Stimulated activated naive CD4-positive, alpha-beta T cell treated with Interleukin-2 at 50 U/mL for 16 hours (primary cell): ENCODE measurements around the gene DIAPH2.

ENCODE experiments used
- DNase-seq: peaks from one replicate; lab custom pipeline; 2025; lab: John Stamatoyannopoulos, UW

DIAPH2 gene

GRCh38 chrX:97587171-97587570 is 902.5 kb downstream of the DIAPH2 start:
- DNase-seq = no peak

GRCh38 chrX:97594646-97595224 is 910.1 kb downstream of the DIAPH2 start:
- DNase-seq = no peak

GRCh38 chrX:97597954-97598353 is 913.3 kb downstream of the DIAPH2 start:
- DNase-seq = no peak

GRCh38 chrX:97602465-97603258 is 918.0 kb downstream of the DIAPH2 start:
- no peak for DNase-seq

GRCh38 chrX:97605271-97605670 is 920.6 kb downstream of the DIAPH2 start:
- no peak for DNase-seq

GRCh38 chrX:97609357-97609756 is 924.7 kb downstream of the DIAPH2 start:
- DNase-seq = no peak

GRCh38 chrX:97609938-97610337 is 925.3 kb downstream of the DIAPH2 start:
- no peak for DNase-seq

GRCh38 chrX:97616883-97617530 is 932.4 kb downstream of the DIAPH2 start:
- DNase-seq = no peak

GRCh38 chrX:97619499-97619898 is 934.9 kb downstream of the DIAPH2 start:
- DNase-seq = no peak

GRCh38 chrX:97622111-97622510 is 937.5 kb downstream of the DIAPH2 start:
- DNase-seq = no peak

- DNase-seq = no peak
Measured at GRCh38 chrX:97628326-97628725, 943.7 kb downstream of the DIAPH2 start.

GRCh38 chrX:97628807-97629596 is 944.4 kb downstream of the DIAPH2 start:
- DNase-seq = no peak

- no peak for DNase-seq
Measured at GRCh38 chrX:97629597-97629985, 944.9 kb downstream of the DIAPH2 start.

GRCh38 chrX:97633798-97634197 is 949.2 kb downstream of the DIAPH2 start:
- DNase-seq = no peak

- no peak for DNase-seq
Measured at GRCh38 chrX:97636473-97637140, 952.0 kb downstream of the DIAPH2 start.

- DNase-seq = no peak
Measured at GRCh38 chrX:97637289-97637688, 952.6 kb downstream of the DIAPH2 start.

GRCh38 chrX:97638621-97639020 is 954.0 kb downstream of the DIAPH2 start:
- no peak for DNase-seq

- DNase-seq = no peak
Measured at GRCh38 chrX:97639526-97639925, 954.9 kb downstream of the DIAPH2 start.
